Transverse colon (tissue), 4 donors: Measurements from ENCODE around the gene TOMM20. TPM values are rescaled to one million over a fixed set of nuclear protein-coding genes. Genes with fewer than 3 reads are reported as not detected.

ENCODE experiments used
- DNase-seq: peaks from one replicate; pipeline ENCODE4 v3.0.0-alpha.2; 2019
- H3K27ac ChIP-seq, 4 donors: fragments of 200-600 bp; sonication (generic); 2 replicates each; pipeline ENCODE4 v1.5.1; 2016 to 2018; ENCODE audit warnings: inconsistent platforms in 4 of 4
- H3K27me3 ChIP-seq: fragments of 200-600 bp; sonication (generic); 2 replicates; pipeline ENCODE4 v1.5.1; 2017; ENCODE audit warnings: inconsistent platforms
- H3K36me3 ChIP-seq, 4 donors: fragments of 200-600 bp; sonication (generic); 2 replicates each; pipeline ENCODE4 v1.5.1; 2017 to 2019; ENCODE audit warnings: inconsistent platforms in 4 of 4
- H3K4me1 ChIP-seq, 4 donors: fragments of 200-600 bp; sonication (generic); 2 replicates each; pipeline ENCODE4 v1.5.1; 2017 to 2020; ENCODE audit warnings: inconsistent platforms in 4 of 4
- H3K4me3 ChIP-seq, 4 donors: fragments of 200-600 bp; sonication (generic); 1 replicate in 1 of 4; 2 replicates in 3 of 4; pipeline versions ENCODE4 v1.5.1 to v1.6.1; 2017 to 2019; ENCODE audit warnings: inconsistent platforms in 4 of 4
- H3K9me3 ChIP-seq, 2 donors: fragments of 200-600 bp; sonication (generic); 2 replicates each; pipeline ENCODE4 v1.5.1; 2017 to 2019; ENCODE audit warnings: inconsistent platforms in 2 of 2
- EP300 ChIP-seq: sonication (generic); formaldehyde crosslinking; IDR thresholded peaks from one replicate; pipeline ENCODE4 v1.6.1; 2017; ENCODE audit warnings: antibody characterized with exemption, low read depth
- POLR2A ChIP-seq: fragments of 450-650 bp; IDR thresholded peaks from one replicate; pipeline ENCODE4 v1.6.1; 2016; ENCODE audit warnings: antibody characterized with exemption, mild to moderate bottlenecking, moderate library complexity
- POLR2AphosphoS5 ChIP-seq, 3 donors: sonication (generic); formaldehyde crosslinking; IDR thresholded peaks; one replicate each; pipeline ENCODE4 v1.6.1; 2016; ENCODE audit warnings: antibody characterized with exemption in 3 of 3
- WGBS, 2 donors: methylation state at CpG; one replicate each; pipeline ENCODE4 v1.1.5; 2018; ENCODE audit warnings: low coverage in 1 of 2; 5-methylcytosine and 5-hydroxymethylcytosine counted together
- in situ Hi-C, 4 donors: fragments of 200-750 bp; cut with MboI; loops; one replicate each; pipeline versions ENCODE4 v1.15.0 to v1.15.1; 2017; ENCODE audit warnings: low sequenced_read_pairs in 3 of 4, low pct_ligation_motif_present in 1 of 4, low pct_unique_long_range_greater_than_20kb in 1 of 4
- intact Hi-C: fragments of 100-400 bp; cut with DNase I; formaldehyde crosslinking; loops from one replicate; pipeline ENCODE4 v1.15.1; 2023; ENCODE audit warnings: low total_unique reads
- total RNA-seq, 4 donors: library from RNA; depleted of rRNA; stranded (reverse); fragments of >200 nt; gene quantifications; one replicate each; pipeline ENCODE4 v1.1.0, GENCODE V29; 2016
- TF ChIP-seq, protein P1 (sequence below), 5 experiments: fragments of 200-600 bp in 3 of 5; fragments of 450-650 bp in 2 of 5; sonication (generic) in 3 of 5; IDR thresholded peaks; 1 replicate in 2 of 5; 2 replicates in 3 of 5; pipeline ENCODE4 v1.5.1; 2016 to 2017; ENCODE audit warnings: antibody characterized with exemption in 5 of 5, inconsistent platforms in 3 of 5, mild to moderate bottlenecking in 2 of 5, moderate library complexity in 1 of 5

Gene TOMM20
- total RNA-seq, 4 donors from 2014 or later: 16.9 to 72.9 (median 54.5) TPM

DNA sequence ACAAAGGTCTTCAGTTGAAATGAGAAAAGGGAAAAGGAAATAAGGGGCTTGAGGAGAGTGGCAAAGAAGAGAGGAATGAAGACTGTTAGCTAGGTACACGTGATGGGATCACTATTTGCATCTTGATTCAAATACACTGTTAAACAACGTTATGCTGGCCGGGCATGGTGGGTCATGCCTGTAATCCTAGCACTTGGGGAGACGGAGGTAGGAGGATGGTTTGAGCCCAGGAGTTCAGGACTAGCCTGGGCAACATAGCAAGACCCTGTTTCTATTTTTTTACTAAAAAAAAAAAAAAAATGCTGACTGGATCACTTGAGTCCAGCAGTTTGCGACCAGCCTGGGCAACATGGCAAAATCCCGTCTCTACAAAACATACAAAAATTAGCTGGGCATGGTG, 30.0 kb upstream of the TOMM20 start:
- no peak for TF ChIP-seq POLR2AphosphoS5 (IDR thresholded peaks at IDR 0.05)
- TF ChIP-seq POLR2A: no peak
- TF ChIP-seq, protein P1, sequence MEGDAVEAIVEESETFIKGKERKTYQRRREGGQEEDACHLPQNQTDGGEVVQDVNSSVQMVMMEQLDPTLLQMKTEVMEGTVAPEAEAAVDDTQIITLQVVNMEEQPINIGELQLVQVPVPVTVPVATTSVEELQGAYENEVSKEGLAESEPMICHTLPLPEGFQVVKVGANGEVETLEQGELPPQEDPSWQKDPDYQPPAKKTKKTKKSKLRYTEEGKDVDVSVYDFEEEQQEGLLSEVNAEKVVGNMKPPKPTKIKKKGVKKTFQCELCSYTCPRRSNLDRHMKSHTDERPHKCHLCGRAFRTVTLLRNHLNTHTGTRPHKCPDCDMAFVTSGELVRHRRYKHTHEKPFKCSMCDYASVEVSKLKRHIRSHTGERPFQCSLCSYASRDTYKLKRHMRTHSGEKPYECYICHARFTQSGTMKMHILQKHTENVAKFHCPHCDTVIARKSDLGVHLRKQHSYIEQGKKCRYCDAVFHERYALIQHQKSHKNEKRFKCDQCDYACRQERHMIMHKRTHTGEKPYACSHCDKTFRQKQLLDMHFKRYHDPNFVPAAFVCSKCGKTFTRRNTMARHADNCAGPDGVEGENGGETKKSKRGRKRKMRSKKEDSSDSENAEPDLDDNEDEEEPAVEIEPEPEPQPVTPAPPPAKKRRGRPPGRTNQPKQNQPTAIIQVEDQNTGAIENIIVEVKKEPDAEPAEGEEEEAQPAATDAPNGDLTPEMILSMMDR (IDR thresholded peaks at IDR 0.05): no peak
- no peak for TF ChIP-seq EP300
- in situ Hi-C loops (no loop called here), intact Hi-C loops (no loop called here)
- H3K4me1 ChIP-seq: peaks cover 8 to 54% (median 32%) of the 10 kb centered on the region in 4 donors
- DNase-seq: no peak
- H3K27ac ChIP-seq: no peak overlapping the region
- no peaks in the 10 kb centered on the region for H3K27me3 ChIP-seq
- H3K9me3 ChIP-seq: no peaks in the 10 kb centered on the region
- peaks cover 0 to 11% (median 3%) of the 10 kb centered on the region in 4 donors for H3K36me3 ChIP-seq
- no peak overlapping the region for H3K4me3 ChIP-seq
- 92 to 94% methylated on average over 6 of the region's 6 CpGs for WGBS, 2 donors

DNA sequence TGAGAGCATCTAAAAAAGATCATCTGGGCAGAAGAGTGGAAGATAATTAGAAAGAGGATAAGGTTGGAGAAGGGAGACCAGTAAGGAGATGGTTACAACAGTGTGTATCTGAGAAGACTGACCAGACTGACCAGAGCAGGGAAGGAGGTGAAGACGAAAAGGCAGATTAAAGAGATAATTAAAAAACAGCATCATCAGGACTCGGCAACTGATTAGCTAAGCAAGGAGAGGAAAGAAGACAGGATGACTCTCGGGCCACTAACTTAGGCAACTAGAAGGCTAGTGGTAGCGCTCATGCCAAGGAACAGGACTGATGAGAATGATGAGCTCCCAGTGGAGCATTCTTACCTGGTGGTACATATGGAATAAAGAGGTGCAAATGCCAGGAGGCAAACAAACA, 28.5 kb upstream of the TOMM20 start:
- in situ Hi-C loops (no loop called here), intact Hi-C loops (no loop called here)
- Histone ChIP-seq H3K36me3 (peaks cover 0 to 24% (median 11%) of the 10 kb centered on the region in 4 donors), H3K27me3 (no peaks in the 10 kb centered on the region), H3K9me3 (no peaks in the 10 kb centered on the region), H3K4me1 (peaks cover 8 to 54% (median 32%) of the 10 kb centered on the region in 4 donors), H3K4me3 (no peak overlapping the region), H3K27ac (peak overlapping the region; percentile 17 to 59 (median 45))
- no peak for DNase-seq
- TF ChIP-seq POLR2AphosphoS5 (IDR thresholded peaks at IDR 0.05) (no peak), EP300 (no peak), POLR2A (no peak)
- TF ChIP-seq, protein P1 (IDR thresholded peaks at IDR 0.05): no peak
- 73 to 86% methylated on average over 2 to 4 of the region's 4 CpGs for WGBS, 2 donors

DNA sequence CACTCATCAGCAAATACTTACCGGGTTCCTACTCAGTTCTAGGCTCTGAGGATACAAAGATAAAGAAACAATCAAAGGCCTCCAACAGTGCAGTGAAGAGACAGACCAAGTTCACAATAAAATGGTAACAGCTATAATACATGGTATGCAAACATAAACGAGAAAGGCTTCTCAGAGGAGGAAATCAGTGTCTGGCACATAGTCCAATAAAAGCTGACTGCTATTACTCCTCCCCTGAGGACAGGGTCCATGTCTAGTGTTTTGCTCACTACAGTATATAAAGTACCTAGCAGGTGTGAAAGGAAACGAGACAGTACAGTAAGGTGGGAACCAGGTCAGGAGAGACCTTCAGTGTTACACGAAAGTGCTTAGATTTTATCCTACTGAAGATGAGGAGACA, 28.1 kb upstream of the TOMM20 start:
- intact Hi-C loops (no loop called here), in situ Hi-C loops (no loop called here)
- Histone ChIP-seq H3K36me3 (peaks cover 0 to 28% (median 13%) of the 10 kb centered on the region in 4 donors), H3K9me3 (no peaks in the 10 kb centered on the region), H3K27me3 (no peaks in the 10 kb centered on the region), H3K4me3 (no peak overlapping the region), H3K27ac (peak overlapping the region; percentile 17 to 59 (median 48)), H3K4me1 (peaks cover 8 to 50% (median 29%) of the 10 kb centered on the region in 4 donors)
- TF ChIP-seq POLR2AphosphoS5 (IDR thresholded peaks at IDR 0.05): no peak
- WGBS, 2 donors: 42 to 49% methylated on average over 4 of the region's 4 CpGs
- no peak for DNase-seq

DNA sequence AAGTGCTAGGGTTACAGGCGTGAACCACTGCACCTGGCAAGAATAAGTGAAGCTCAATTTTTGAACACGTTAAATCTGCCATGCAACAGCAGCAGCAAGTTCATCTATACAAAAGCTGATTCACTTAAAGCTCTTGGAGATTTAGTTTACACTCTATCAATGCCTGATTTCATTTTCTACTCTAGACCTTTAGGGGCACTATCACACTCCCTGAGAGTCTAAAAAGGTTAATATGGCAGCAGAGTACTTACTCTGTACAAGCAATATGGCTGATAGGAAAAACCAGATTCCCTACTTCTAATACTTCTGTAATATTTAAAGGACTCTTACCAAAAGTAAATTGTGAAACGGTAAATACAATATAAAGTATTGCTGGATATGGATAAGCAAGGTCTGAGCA, 27.6 kb upstream of the TOMM20 start:
- Histone ChIP-seq H3K36me3 (peaks cover 0 to 31% (median 15%) of the 10 kb centered on the region in 4 donors), H3K4me3 (no peak overlapping the region), H3K4me1 (peaks cover 8 to 48% (median 27%) of the 10 kb centered on the region in 4 donors), H3K27ac (peak overlapping the region in 3 of 4 donors; percentile 17 to 58 (median 39)), H3K27me3 (no peaks in the 10 kb centered on the region), H3K9me3 (no peaks in the 10 kb centered on the region)
- in situ Hi-C loops (no loop called here), intact Hi-C loops (no loop called here)
- TF ChIP-seq POLR2A: no peak
- no peak for TF ChIP-seq EP300
- TF ChIP-seq POLR2AphosphoS5 (IDR thresholded peaks at IDR 0.05): no peak
- TF ChIP-seq, protein P1 (IDR thresholded peaks at IDR 0.05): no peak
- DNase-seq: no peak
- 75 to 80% methylated on average over 2 to 3 of the region's 3 CpGs for WGBS, 2 donors

DNA sequence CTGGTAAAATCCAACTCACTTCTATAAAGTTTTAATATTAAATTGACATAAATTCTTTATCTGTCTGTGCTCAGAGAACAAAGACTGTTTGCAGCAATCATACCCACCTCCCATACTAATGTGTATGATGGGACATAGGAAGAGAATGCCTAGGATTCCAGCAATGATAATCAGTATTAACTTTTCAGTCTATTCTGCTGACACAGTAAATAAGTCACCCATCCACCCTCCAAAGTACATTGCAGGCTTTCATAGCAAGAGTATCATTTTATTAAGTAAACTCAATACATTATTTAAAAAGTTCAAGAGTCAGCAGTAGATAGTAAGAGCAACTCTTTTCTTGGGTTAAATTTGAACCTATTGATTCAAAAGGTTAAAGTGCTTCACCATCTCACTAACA, 23.6 kb upstream of the TOMM20 start:
- H3K4me3 ChIP-seq: no peak overlapping the region
- intact Hi-C loops: no loop called here
- H3K27ac ChIP-seq: no peak overlapping the region
- peaks cover 0 to 15% (median 9%) of the 10 kb centered on the region in 4 donors for H3K4me1 ChIP-seq
- DNase-seq: no peak
- TF ChIP-seq, protein P1 (IDR thresholded peaks at IDR 0.05): no peak
- TF ChIP-seq POLR2AphosphoS5 (IDR thresholded peaks at IDR 0.05) (no peak), POLR2A (no peak), EP300 (no peak)
- peaks cover 0 to 68% (median 21%) of the 10 kb centered on the region in 4 donors for H3K36me3 ChIP-seq
- H3K9me3 ChIP-seq: no peaks in the 10 kb centered on the region
- no peaks in the 10 kb centered on the region for H3K27me3 ChIP-seq
- in situ Hi-C loops: no loop called here
